Smooth muscle cell (in vitro differentiated cells): ENCODE results near the gene SSBP2. TPM values are rescaled to one million over a fixed set of nuclear protein-coding genes. Genes with fewer than 3 reads are reported as not detected.
"Not testable (repeated sequence)": the region's sequence is repeated elsewhere in the genome, so short reads cannot be mapped to it uniquely, and the experiment has no call there.

Experiments
- DNase-seq: peaks from one replicate; lab custom pipeline; 2025; ENCODE audit not compliant: unreplicated experiment; lab: John Stamatoyannopoulos, UW
- H2AFZ ChIP-seq: fragments of 200-600 bp; sonication (generic); 2 replicates; pipeline ENCODE4 v1.6.0; 2016; ENCODE audit warnings: antibody characterized with exemption, low read depth, mild to moderate bottlenecking
- H3F3A ChIP-seq: fragments of 200-600 bp; sonication (generic); 2 replicates; pipeline ENCODE4 v1.6.0; 2017; ENCODE audit warnings: antibody characterized with exemption, low read depth
- H3K27ac ChIP-seq: fragments of 200-600 bp; sonication (generic); 2 replicates; pipeline ENCODE4 v1.5.1; 2016; ENCODE audit warnings: low read depth, mild to moderate bottlenecking
- H3K27me3 ChIP-seq: fragments of 200-600 bp; sonication (generic); 2 replicates; pipeline ENCODE4 v1.6.1; 2016; ENCODE audit warnings: low read depth, mild to moderate bottlenecking
- H3K36me3 ChIP-seq: fragments of 200-600 bp; sonication (generic); 2 replicates; pipeline ENCODE4 v1.5.1; 2016; ENCODE audit warnings: low read depth
- H3K4me1 ChIP-seq: fragments of 200-600 bp; sonication (generic); 2 replicates; pipeline ENCODE4 v1.5.1; 2016; ENCODE audit warnings: low read depth
- H3K4me2 ChIP-seq: fragments of 200-600 bp; sonication (generic); 2 replicates; pipeline ENCODE4 v1.6.0; 2016; ENCODE audit warnings: mild to moderate bottlenecking
- H3K4me3 ChIP-seq: fragments of 200-600 bp; sonication (generic); 2 replicates; pipeline ENCODE4 v1.5.1; 2016; ENCODE audit warnings: mild to moderate bottlenecking
- H3K79me2 ChIP-seq: fragments of 200-600 bp; sonication (generic); 2 replicates; pipeline ENCODE4 v1.6.0; 2016; ENCODE audit warnings: low read depth, mild to moderate bottlenecking
- H3K9ac ChIP-seq: fragments of 200-600 bp; sonication (generic); 2 replicates; pipeline ENCODE4 v1.6.0; 2016; ENCODE audit warnings: low read depth
- H3K9me3 ChIP-seq: fragments of 200-600 bp; sonication (generic); replicated peaks from 2 replicates; pipeline ENCODE4 v1.5.1; 2016; ENCODE audit warnings: low read depth
- H4K20me1 ChIP-seq: fragments of 200-600 bp; sonication (generic); 2 replicates; pipeline ENCODE4 v1.6.0; 2016; ENCODE audit warnings: low read depth
- CTCF ChIP-seq: fragments of 200-600 bp; sonication (generic); IDR thresholded peaks from 2 replicates; pipeline ENCODE4 v1.5.1; 2017; ENCODE audit warnings: borderline replicate concordance, mild to moderate bottlenecking, antibody characterized with exemption; ENCODE audit not compliant: insufficient read depth, poor library complexity, severe bottlenecking
- WGBS: methylation state at CpG from one replicate; pipeline ENCODE4 v1.1.7; 2016; ENCODE audit warnings: low lambda C conversion rate; 5-methylcytosine and 5-hydroxymethylcytosine counted together
- polyA plus RNA-seq: library from polyadenylated mRNA; unstranded; fragments of >200 nt; fragmentation: Nextera tagmentation; extraction: Ambion mirVana; gene quantifications from 2 replicates; pipeline ENCODE4 v1.2.1, GENCODE V29; 2016
- total RNA-seq: library from RNA; depleted of rRNA; stranded (reverse); fragments of >200 nt; gene quantifications from 2 replicates; pipeline ENCODE4 v1.2.3, GENCODE V29; 2014

Gene SSBP2
- total and polyA plus RNA-seq, 2 experiments from 2014 or later, result 44.0 to 48.0 TPM

- Histone ChIP-seq H3K9me3 (no peaks in the 10 kb centered on the region), H3K4me1 (no peaks in the 10 kb centered on the region), H3K4me3 (no peak overlapping the region), H3K27ac (no peak overlapping the region), H2AFZ (no peak overlapping the region), H4K20me1 (no peaks in the 10 kb centered on the region), H3K9ac (no peak overlapping the region), H3K27me3 (no peaks in the 10 kb centered on the region), H3K36me3 (no peaks in the 10 kb centered on the region), H3F3A (peaks cover 4% of the 10 kb centered on the region), H3K4me2 (no peak overlapping the region), H3K79me2 (no peaks in the 10 kb centered on the region)
- no peak for DNase-seq
- TF ChIP-seq CTCF, result no peak
- 97% methylated on average over 1 of the region's 1 CpG for WGBS
These were observed 119.3 kb downstream of the SSBP2 start for GRCh38 chr5:81631621-81632020.

- H3K79me2 ChIP-seq, result no peaks in the 10 kb centered on the region
- no peaks in the 10 kb centered on the region for H3K4me1 ChIP-seq
- 94% methylated on average over 7 of the region's 7 CpGs for WGBS
- no peak for DNase-seq
- no peak overlapping the region for H3K27ac ChIP-seq
- no peaks in the 10 kb centered on the region for H3K36me3 ChIP-seq
- no peak overlapping the region for H2AFZ ChIP-seq
- no peaks in the 10 kb centered on the region for H4K20me1 ChIP-seq
- no peaks in the 10 kb centered on the region for H3K27me3 ChIP-seq
- TF ChIP-seq CTCF, result no peak
- H3F3A ChIP-seq, result peaks cover 4% of the 10 kb centered on the region
- no peaks in the 10 kb centered on the region for H3K9me3 ChIP-seq
- H3K4me3 ChIP-seq, result no peak overlapping the region
- H3K9ac ChIP-seq, result no peak overlapping the region
- H3K4me2 ChIP-seq, result no peak overlapping the region
These were observed 119.8 kb downstream of the SSBP2 start for GRCh38 chr5:81631124-81631523.

GRCh38 chr5:81630684-81631083, 120.2 kb downstream of the SSBP2 start:
- Histone ChIP-seq H3F3A (peaks cover 4% of the 10 kb centered on the region), H3K4me2 (no peak overlapping the region), H3K27ac (no peak overlapping the region), H3K9me3 (no peaks in the 10 kb centered on the region), H3K36me3 (no peaks in the 10 kb centered on the region), H2AFZ (no peak overlapping the region), H3K4me3 (no peak overlapping the region), H3K4me1 (no peaks in the 10 kb centered on the region), H3K9ac (no peak overlapping the region), H3K79me2 (no peaks in the 10 kb centered on the region), H4K20me1 (no peaks in the 10 kb centered on the region), H3K27me3 (no peaks in the 10 kb centered on the region)
- no peak for DNase-seq
- TF ChIP-seq CTCF, result no peak
- 94% methylated on average over 2 of the region's 2 CpGs for whole genome bisulfite sequencing

GRCh38 chr5:81629986-81630385, 120.9 kb downstream of the SSBP2 start:
- Histone ChIP-seq H3K27me3 (no peaks in the 10 kb centered on the region), H3K9me3 (no peaks in the 10 kb centered on the region), H3K27ac (no peak overlapping the region), H2AFZ (no peak overlapping the region), H3K9ac (no peak overlapping the region), H3K4me2 (no peak overlapping the region), H3K4me1 (no peaks in the 10 kb centered on the region), H3K79me2 (no peaks in the 10 kb centered on the region), H3K36me3 (no peaks in the 10 kb centered on the region), H3K4me3 (no peak overlapping the region), H3F3A (peaks cover 4% of the 10 kb centered on the region), H4K20me1 (no peaks in the 10 kb centered on the region)
- no peak for DNase-seq
- TF ChIP-seq CTCF, result no peak
- WGBS, result 87% methylated on average over 1 of the region's 1 CpG

- not testable (repeated sequence) for DNase-seq, H3K4me3 ChIP-seq, H3K9me3 ChIP-seq, H2AFZ ChIP-seq, H3K4me2 ChIP-seq, H3K36me3 ChIP-seq, H3F3A ChIP-seq, H3K4me1 ChIP-seq, H3K79me2 ChIP-seq, H3K27ac ChIP-seq, H3K27me3 ChIP-seq, H3K9ac ChIP-seq, H4K20me1 ChIP-seq
- 96% methylated on average over 4 of the region's 4 CpGs for WGBS
These were observed 122.8 kb downstream of the SSBP2 start for GRCh38 chr5:81628061-81628460.
